NCI-H2107 treated with DMSO at 0.1 percent for 48 hours (cell line): ENCODE measurements around the gene RDX.
A peak's percentile ranks its signal among the peaks of the same experiment; 100 is the strongest.
"Not testable (repeated sequence)": the region's sequence is repeated elsewhere in the genome, so short reads cannot be mapped to it uniquely, and the experiment has no call there.

ENCODE experiments used
- DNase-seq: peaks from one replicate; lab custom pipeline; 2025; ENCODE audit not compliant: unreplicated experiment; lab: John Stamatoyannopoulos, UW

The RDX gene

DNA sequence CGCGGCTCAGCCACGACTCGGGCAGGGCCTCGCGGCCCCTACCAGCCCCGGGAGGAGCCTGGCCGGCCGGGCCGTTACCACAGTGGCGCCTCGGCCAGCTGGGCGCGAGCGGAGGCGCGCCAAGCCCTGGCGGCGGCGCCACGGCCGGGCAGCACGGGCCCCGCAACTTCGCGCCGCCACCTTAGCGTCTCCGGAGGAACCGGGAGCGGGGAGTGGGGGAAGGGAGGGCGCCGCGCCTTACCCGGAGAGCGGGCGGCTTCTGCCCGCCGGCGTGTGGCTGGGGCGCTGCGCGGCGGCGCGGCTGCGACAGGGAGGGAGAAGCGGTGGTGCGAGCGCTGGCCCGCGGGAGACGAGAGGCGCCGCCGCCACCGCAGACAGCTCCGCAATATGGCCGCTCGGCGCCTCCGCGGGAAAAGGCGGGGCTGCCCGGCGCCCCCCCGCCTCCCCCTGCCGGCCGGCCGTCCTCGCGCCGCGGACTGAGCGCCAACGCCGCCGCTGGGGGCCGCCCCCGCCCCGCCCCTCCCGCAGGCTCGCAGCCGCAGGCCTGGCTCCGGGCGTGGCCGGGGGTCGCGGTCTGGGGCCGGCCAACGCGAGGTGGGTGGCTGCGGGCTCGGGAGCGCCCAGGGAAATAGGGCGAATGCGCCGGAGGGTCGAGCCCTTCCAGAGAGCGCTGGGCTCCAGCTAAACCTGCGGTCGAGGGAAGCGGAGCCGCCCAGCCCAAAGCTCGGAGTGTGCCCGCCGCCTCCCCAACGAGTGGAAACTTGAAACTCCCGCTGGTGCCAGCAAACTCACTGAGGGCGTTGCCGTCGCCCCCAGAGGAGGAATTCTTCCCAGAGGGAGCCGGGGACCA is at the start of gene RDX:
Gene RDX (minus strand): TSS at position 389 of the 850 bp plus-strand sequence. CDS start 16,922 bp downstream, outside the sequence.
- peak; percentile 55 for DNase-seq

DNA sequence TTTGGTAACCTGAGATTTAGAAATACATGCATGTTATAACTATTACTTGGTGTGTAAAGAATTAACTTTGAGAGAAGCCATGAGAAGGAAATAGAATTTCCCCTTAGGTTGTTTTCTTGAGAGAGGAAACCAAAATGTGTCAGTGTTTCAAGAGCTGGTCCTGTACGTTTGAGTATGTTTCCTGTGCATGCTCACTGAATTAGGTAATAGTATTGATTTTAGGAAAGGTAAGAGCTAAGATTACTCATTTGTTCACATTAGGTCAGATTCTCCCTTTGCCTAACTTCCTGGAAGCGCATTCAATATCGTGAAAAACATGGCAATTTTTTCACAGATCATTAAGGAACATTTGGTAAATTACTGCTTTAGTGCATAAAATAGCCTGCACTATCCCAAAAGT is 49.3 kb upstream of the RDX start:
- DNase-seq: no peak

DNA sequence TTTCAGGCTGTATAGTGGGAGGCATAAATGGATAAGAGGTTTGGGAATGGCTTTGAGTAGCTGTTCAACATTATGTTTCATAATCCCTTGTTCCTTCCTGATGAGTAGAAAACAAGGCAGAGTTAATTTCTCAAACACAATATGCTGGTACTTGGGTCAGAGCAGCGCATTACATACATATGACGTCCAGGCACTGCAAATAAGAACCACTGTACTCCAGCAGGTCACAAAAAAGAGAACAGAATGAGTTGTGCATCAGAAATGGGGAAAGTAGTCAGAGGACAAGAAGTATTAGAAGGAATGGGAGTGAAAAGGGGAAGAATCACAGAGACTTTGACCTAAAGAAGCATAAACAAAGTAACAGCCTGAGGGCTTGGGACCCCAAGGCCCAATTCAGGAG is 44.0 kb upstream of the RDX start:
- no peak for DNase-seq

DNA sequence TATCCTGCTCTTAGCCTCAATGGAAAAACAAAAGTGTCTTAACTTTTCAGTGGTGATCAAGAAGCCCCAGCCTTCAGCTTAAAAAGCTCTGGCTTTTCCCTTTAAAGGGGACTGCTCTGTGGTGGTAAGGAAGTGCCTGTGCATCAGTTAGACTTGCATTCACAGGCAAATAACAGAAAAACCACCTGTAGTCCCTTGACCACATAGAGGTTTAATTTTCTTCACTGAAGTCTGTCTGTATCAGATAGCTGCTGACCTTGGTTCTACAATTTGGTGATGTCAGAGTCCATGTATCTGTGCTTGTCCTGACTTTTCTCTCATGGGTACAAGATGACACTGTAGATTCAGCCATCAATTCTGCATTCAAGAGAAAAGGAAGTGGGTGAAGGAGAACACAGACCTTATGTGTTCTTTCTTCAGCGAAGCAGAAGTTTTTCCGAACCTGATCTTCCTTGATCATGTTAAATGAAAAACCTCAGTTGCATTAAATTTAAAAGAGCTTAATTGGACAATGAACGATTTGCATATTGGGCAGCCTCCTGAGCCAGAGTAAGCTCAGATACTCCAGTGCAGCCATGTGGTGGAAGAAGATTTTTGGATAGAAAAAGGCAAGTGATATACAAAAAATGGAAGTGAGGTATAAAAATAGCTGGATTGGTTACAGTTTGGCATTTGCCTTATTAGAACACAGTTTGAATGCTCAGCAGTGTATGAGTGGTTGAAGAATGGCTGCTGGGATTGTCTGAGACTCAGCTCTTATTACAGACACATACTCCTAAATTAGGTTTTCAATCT is 43.2 kb upstream of the RDX start:
- DNase-seq: no peak

DNA sequence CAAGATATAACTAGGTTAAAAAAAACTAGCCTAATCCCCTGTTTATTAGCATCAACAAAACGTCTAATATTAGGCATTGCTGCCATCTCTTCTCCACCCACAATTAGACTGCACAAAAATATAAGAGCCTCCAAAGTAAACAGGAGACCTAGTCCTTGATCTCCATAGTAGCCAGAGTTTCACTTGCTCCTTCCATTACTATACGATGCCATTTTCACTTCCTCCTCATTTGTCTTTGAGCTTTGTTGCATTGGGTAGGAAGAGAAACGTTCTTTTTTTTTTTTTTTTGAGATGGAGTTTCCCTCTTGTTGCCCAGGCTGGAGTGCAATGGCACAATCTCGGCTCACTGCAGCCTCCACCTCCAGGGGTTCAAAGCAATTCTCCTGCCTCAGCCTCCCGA is 42.3 kb upstream of the RDX start:
- DNase-seq: no peak

DNA sequence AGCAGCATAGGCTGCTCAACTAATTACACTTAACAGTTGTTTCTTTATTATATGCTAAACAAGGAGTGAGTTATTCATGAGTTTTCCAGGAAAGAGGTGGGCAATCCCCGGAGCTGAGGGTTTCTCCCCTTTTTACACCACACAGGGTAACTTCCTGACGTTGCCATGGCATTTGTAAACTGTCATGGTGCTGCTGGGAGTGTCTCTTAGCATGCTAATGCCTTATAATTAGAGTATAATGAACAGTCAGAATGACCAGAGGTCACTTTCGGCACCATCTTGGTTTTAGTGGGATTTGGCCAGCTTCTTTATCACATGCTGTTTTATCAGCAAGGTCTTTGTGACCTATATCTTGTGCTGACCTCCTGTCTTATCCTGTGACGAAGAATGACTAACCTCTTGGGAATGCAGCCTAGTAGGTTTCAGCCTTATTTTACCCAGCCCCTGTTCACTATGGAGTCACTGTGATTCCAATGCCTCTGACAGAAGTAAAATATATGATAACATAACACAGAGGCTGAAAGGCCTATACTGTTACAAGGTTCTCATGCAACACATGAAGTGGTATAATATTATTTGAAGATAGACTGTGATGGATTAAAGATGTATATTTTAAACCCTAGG is 41.3 kb upstream of the RDX start:
- no peak for DNase-seq

DNA sequence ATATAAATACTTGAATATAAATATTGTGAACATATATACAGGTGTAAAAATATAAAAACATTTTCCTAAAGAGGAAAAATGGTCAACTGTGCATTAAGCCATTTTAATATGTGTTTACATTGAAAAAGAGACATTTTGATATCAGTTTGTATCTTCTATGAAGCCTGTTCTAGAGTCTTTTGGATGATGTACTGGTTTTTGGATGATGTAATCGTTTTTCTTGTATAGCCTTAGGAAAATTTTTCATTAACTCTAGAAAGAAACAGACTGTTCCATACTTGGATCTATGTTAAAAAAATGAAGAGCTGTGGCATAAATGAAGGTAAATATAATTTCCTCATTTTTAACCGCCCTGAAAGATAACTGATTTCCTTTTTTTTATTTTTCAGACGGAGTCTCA is 39.6 kb upstream of the RDX start:
- no peak for DNase-seq

DNA sequence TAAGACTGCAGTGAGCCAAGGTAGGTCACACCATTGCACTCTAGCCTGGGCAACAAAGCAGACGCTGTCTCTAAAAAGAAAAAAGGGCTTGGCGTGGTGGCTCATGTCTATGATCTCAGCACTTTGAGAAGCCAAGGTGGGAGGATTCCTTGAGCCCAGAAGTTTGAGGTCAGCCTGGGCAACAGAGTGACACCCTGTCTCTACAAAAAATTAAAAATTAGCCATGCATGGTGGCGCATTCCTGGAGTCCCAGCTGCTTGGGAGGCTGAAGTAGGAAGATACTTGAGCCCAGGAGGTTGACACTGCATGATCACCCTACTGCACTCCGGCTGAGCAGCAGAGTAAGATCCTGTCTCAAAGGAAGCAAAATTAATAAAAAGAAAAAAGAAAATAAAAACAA is 38.9 kb upstream of the RDX start:
- DNase-seq: no peak

DNA sequence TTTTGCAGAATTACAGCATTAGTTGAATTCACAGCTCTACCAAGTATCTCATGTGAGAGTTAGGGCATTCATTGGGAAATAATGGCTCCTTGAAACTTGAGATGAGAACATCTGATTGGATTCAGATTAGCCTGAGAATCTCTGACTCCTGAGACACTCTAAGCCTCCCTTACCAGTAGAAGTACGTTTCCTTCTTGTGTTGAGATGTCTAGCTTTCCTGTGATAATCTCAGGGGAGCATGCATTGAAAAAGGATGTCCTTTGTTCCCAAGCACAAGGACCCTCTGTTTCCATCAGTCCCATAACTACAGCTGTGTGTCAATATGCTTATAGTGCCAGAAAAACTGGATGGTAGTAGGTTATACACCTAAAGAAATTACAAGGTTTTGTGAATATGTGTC is 35.2 kb upstream of the RDX start:
- no peak for DNase-seq

DNA sequence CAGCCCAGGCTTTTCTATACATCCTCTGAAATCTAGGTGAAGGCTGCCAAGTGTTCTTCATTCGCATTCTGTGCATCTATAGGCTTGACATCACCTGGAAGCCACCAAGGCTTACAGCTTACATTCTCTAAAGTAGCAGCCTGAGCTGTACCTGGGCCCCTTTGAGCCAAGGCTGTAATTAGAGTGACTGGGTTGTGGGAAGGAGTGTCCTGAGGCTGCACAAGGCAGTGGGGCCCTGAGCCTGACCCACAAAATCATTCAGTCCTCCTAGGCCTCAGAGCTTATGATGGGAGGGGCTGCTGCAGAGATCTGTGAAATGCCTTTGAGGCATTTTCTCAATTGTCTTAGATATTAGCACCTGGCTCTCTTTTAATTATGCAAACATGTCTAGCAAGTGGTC is 33.0 kb upstream of the RDX start:
- no peak for DNase-seq

DNA sequence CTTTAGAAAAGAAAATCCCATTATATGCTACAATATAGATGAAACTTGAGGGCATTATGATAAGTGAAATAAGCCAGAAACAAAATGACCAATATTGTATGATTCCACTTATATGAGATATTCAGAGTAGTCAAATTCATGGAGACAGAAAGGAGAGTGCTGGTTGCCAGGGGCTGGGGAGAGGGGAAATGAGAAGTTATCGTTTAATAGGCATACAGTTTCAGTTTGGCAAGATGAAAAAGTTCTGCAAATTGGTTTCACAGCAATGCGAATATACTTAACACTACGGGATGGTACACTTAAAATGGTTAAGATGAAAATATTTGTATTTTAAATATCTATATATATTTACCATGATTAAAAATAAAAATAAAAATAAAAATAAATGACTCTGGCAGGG is 31.1 kb upstream of the RDX start:
- DNase-seq: no peak

DNA sequence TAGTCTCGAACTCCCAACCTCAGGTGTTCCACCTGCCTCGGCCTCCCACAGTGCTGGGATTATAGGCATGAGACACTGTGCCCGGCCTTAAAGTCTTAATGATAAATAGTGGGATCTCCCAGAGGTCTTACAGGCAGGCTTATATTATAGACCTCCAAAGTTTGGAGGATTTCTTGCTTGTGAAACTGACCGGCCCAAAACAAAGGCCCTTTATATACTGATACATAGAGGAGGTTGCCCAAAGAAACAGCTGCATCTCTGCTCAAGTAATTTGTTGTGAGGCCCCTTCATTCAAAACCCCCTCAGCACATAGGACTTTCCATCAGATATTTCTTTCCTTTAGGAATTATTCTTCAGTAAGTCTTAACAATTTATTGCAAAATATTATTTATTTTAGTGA is 27.4 kb upstream of the RDX start:
- no peak for DNase-seq

DNA sequence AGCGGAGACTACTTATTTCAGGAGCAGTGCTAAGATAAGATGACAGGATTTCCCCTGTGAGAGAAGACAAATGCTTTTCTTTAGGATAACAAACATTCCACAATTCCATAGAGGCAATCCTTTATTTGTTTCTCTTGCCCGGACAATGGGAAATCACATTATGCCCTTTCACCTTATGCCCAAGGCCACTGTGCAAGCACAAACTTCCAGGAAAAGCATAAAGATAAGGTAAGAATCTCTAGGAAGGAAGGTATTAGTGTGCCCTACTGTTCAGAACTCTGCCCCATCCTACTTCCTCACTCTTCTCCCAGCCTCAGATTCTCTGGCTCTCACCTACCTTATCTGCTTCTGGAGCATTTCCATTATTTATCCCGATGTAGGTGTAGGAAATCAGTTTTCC is 23.1 kb upstream of the RDX start:
- DNase-seq: no peak

DNA sequence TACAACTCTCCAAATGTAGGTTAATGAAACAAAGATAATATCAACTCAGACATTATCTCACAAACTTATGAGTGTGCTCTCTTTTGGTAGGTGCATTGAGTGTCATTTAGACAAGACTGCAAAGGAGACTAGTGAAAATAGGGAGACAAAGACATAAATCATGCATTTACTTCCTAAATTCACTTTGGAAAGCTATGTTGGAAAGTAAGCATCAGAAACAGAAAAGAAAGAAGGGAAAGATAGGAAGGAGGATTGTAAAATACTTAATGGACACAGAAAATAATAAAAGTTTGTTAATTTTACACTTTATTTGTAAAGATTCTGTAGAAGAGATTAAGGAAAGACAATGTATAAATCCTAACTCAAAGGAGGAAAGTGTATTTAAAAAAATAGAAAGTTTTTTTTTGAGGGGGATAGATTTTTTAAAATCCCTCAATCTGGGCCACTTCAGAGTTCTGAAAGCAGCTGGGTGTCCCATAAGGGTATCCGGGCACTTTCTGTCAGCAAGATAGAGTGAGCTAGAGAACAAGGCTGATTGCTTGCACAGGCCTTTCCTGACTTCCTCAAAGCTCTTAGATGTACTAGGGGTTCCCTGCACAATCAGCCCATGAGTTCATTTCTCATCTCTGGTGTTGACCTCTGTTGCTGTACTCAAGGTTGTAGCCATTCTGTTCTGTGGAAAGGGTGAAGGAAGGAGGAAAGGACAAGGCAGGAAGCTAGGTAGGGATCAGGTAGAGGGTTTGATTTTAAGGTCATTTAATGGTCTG is 22.4 kb upstream of the RDX start:
- DNase-seq: no peak

DNA sequence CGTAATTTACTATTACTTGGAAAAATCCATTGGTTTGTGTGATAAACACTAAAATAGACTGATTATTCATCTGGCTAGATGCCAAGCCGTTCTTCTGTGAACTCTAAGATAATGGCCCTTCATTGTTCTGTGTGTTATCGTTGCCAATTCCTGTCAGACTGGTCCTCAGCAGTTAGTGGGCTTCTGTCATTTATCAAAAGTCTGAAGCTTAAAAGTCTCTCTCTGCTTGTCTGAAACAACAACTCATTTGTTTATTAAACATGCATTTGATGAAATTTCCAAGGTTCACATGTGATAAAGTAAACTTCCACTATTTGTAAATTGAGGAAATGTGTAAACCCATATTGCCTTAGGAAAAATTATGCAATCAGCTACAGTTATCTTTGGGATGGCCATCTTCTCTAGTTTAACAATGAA is 21.1 kb upstream of the RDX start:
- peak; percentile 35 for DNase-seq

DNA sequence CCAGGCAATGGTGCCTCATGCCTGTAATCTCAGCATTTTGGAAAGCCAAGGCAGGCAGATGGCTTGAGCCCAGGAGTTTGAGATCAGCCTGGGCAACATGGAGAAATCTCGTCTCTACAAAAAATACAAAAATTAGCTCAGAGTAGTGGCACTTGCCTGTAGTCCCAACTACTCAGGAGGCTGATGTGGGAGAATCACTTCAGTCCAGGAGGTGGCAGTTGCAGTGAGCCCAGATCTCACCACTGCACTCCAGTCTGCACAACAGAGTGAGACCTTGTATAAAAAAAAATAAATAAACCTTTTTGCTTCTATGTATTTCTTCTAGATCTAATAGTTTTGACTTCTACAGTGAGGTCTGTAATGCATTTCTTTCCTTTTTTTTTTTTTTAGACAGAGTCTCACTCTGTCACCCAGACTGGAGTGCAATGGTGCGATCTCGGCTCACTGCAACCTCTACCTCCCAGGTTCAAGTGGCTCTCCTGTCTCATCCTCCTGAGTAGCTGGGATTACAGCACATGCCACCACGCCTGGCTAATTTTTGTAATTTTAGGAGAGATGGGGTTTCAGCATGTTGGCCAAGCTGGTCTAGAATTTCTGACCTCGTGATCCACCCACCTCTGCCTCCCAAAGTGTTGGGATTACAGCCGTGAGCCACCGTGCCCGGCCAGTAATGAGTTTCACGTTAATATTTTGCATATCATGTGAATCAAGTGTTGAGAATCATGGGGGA is 18.1 kb upstream of the RDX start:
- no peak for DNase-seq

DNA sequence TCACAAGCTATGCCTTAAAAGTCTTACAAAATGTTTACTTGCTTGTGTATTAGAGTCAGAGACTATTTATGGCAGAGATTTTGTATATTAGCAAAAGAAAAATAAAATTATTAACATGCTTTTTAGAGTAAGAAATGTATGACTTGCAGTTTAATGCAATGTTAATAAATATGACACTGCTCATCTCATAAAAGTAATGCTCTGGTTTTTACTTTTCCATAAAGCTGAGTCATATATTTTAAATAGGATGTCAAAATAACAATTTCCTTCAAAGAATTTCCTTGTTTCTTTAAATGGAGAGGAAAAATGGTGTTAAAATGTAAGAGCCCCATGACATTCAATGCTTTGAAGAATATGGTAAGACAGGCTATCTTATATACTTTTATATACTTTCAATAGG is 16.3 kb upstream of the RDX start:
- no peak for DNase-seq

DNA sequence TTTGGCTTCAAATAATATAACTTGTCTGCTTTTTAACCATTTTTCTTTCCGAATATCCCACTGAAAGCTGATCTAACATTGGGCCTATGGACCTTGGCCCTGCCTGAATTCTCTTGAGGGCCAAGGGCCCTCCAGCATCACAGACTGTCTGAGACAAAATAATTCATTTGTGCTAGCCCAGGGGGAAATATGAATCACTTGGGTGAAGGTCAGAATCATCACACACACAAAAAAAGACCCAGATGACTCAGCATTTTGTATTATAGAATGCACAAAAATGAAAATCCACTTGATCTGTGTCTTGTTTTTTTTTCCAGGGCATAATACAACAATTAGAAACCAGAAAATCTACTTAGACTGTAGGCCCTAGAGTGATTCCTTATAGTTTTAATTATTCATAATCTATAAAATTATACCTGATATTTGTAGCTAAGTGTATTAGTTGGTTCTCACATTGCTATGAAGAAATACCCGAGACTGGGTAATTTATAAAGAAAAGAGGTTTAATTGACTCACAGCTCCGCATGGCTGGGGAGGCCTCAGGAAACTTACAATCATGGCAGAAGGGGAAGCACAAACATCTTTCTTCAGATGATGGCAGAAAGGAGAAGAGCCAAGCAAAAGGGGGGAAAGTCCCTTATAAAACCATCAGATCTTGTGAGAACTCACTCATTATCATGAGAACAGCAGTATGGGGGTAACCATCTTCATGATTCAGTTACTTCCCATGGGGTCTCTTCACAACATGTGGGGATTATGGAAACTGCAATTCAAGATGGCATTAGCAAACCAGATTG is 15.6 kb upstream of the RDX start:
- DNase-seq: no peak

DNA sequence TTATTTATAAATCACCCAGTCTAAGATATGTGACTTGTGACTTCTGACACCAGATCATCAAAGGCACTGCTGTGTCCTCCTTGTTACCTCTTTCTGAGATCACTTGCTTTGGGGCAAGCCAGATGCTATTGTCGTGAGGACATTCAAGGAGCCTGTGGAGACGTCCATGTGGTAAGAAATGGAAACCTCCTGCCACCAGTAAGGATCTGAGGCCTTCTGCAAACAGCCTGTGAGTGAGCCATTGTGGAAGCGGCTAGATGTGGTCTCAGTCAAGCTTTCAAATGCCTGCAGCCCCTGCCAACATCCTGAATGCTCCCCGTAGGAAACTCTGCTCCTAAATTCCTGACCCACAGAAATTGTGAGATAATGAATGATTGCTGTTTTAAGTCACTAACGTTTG is 11.7 kb upstream of the RDX start:
- no peak for DNase-seq

DNA sequence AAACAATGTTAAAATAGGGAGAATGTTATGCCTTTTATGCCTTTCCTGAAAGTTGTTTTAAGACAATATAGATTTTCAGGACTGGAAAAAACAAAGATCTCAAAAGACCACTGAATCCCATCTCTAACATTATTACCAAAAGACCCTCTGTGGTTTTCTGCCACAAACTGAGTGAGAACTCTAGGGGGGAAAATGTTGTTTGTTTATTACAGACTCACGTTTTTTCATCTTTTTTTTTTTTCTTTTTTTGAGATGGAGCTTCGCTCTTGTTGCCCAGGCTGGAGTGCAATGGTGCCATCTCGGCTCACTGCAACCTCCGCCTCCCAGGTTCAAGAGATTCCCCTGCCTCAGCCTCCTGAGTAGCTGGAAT is 9.6 kb upstream of the RDX start:
- DNase-seq: not testable (repeated sequence)
